Hepatocyte (in vitro differentiated cells): ENCODE measurements around the gene ELAVL4. TPM values are rescaled to one million over a fixed set of nuclear protein-coding genes. Genes with fewer than 3 reads are reported as not detected.

Source experiments
- DNase-seq: peaks from one replicate; pipeline ENCODE4 v3.0.0-alpha.2; 2016; ENCODE audit warnings: low spot score
- H2AFZ ChIP-seq: fragments of 200-600 bp; sonication (generic); 2 replicates; pipeline ENCODE4 v1.6.0; 2016; ENCODE audit warnings: antibody characterized with exemption, mild to moderate bottlenecking
- H3K27ac ChIP-seq: fragments of 200-600 bp; sonication (generic); 2 replicates; pipeline ENCODE4 v1.5.1; 2016; ENCODE audit warnings: mild to moderate bottlenecking
- H3K27me3 ChIP-seq: fragments of 200-600 bp; sonication (generic); 2 replicates; pipeline ENCODE4 v1.6.1; 2016
- H3K36me3 ChIP-seq: fragments of 200-600 bp; sonication (generic); replicated peaks from 2 replicates; pipeline ENCODE4 v1.5.1; 2016; ENCODE audit warnings: low read depth; ENCODE audit not compliant: insufficient read depth
- H3K4me1 ChIP-seq: fragments of 200-600 bp; sonication (generic); 2 replicates; pipeline ENCODE4 v1.5.1; 2016; ENCODE audit warnings: mild to moderate bottlenecking, moderate library complexity; ENCODE audit not compliant: insufficient read depth
- H3K4me2 ChIP-seq: fragments of 200-600 bp; sonication (generic); 2 replicates; pipeline ENCODE4 v1.6.0; 2016
- H3K4me3 ChIP-seq: fragments of 200-600 bp; sonication (generic); 2 replicates; pipeline ENCODE4 v1.5.1; 2016; ENCODE audit warnings: mild to moderate bottlenecking
- H3K79me2 ChIP-seq: fragments of 200-600 bp; sonication (generic); 2 replicates; pipeline ENCODE4 v1.6.0; 2017; ENCODE audit warnings: mild to moderate bottlenecking
- H3K9me2 ChIP-seq: fragments of 200-600 bp; sonication (generic); replicated peaks from 2 replicates; pipeline ENCODE4 v1.6.0; 2017; ENCODE audit warnings: mild to moderate bottlenecking; ENCODE audit not compliant: insufficient read depth
- H3K9me3 ChIP-seq: fragments of 200-600 bp; sonication (generic); 2 replicates; pipeline ENCODE4 v1.5.1; 2016; ENCODE audit warnings: low read depth, mild to moderate bottlenecking
- H4K20me1 ChIP-seq: fragments of 200-600 bp; sonication (generic); 2 replicates; pipeline ENCODE4 v1.6.0; 2016; ENCODE audit warnings: mild to moderate bottlenecking; ENCODE audit not compliant: insufficient read depth, poor library complexity, severe bottlenecking
- EZH2 ChIP-seq: fragments of 200-600 bp; sonication (generic); IDR thresholded peaks from 2 replicates; pipeline ENCODE4 v1.6.1; 2016; ENCODE audit warnings: antibody characterized with exemption, mild to moderate bottlenecking, borderline replicate concordance
- EZH2phosphoT487 ChIP-seq: fragments of 200-600 bp; sonication (generic); IDR thresholded peaks from one replicate; pipeline ENCODE4 v1.6.1; 2018; ENCODE audit warnings: antibody characterized with exemption, mild to moderate bottlenecking, low read depth, moderate library complexity; ENCODE audit not compliant: unreplicated experiment, severe bottlenecking
- WGBS: methylation state at CpG from one replicate; pipeline ENCODE4 v1.1.6; 2016; ENCODE audit warnings: low lambda C conversion rate; ENCODE audit errors: missing lambda C conversion rate; 5-methylcytosine and 5-hydroxymethylcytosine counted together
- polyA plus RNA-seq: library from polyadenylated mRNA; unstranded; fragments of >200 nt; fragmentation: Nextera tagmentation; extraction: Ambion mirVana; gene quantifications from 2 replicates; pipeline ENCODE4 v1.2.1, GENCODE V29; 2016
- total RNA-seq: library from RNA; depleted of rRNA; stranded (reverse); fragments of >200 nt; gene quantifications from 2 replicates; pipeline ENCODE4 v1.2.3, GENCODE V29; 2014
- TF ChIP-seq, protein P1 (sequence below): fragments of 200-600 bp; sonication (generic); IDR thresholded peaks from 2 replicates; pipeline ENCODE4 v1.5.1; 2016; ENCODE audit warnings: antibody characterized with exemption, mild to moderate bottlenecking; ENCODE audit not compliant: poor library complexity

ELAVL4 gene
- total and polyA plus RNA-seq, 2 experiments from 2014 or later: 0.07 to 0.08 TPM

DNA sequence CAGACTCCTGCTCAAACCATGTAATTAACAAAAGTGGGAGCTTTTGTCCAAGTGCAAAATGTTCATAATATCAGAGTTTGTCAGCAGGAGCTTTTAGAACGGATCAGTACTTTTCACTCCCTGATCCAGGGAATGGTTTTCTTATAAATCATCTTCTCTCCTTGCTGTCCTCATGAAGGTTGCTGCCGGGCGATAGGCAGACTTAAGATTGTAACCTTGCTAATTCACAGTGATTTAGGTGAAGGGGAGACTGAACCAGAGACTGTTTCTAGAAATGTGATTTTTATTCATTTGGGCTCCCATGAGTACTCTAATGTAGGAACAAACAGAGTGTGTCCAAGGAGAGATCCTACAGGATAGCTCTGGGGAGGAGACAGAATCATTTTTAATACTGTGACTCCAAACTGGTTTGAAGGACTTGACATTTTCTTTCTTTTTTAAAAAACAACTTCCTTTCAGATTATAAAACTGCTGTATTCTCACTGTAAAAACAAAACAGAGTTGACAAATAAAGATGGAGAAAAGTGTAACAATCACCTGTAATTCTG lies 23.7 kb downstream of the ELAVL4 start:
- Histone ChIP-seq H3K79me2 (no peaks in the 10 kb centered on the region), H3K27ac (no peak overlapping the region), H3K9me2 (no peaks in the 10 kb centered on the region), H3K27me3 (no peaks in the 10 kb centered on the region), H3K4me1 (no peaks in the 10 kb centered on the region), H3K4me2 (no peak overlapping the region), H4K20me1 (no peaks in the 10 kb centered on the region), H2AFZ (no peak overlapping the region), H3K9me3 (no peaks in the 10 kb centered on the region), H3K4me3 (no peak overlapping the region), H3K36me3 (no peaks in the 10 kb centered on the region)
- DNase-seq: no peak
- TF ChIP-seq EZH2 (no peak), EZH2phosphoT487 (no peak)
- TF ChIP-seq, protein P1, sequence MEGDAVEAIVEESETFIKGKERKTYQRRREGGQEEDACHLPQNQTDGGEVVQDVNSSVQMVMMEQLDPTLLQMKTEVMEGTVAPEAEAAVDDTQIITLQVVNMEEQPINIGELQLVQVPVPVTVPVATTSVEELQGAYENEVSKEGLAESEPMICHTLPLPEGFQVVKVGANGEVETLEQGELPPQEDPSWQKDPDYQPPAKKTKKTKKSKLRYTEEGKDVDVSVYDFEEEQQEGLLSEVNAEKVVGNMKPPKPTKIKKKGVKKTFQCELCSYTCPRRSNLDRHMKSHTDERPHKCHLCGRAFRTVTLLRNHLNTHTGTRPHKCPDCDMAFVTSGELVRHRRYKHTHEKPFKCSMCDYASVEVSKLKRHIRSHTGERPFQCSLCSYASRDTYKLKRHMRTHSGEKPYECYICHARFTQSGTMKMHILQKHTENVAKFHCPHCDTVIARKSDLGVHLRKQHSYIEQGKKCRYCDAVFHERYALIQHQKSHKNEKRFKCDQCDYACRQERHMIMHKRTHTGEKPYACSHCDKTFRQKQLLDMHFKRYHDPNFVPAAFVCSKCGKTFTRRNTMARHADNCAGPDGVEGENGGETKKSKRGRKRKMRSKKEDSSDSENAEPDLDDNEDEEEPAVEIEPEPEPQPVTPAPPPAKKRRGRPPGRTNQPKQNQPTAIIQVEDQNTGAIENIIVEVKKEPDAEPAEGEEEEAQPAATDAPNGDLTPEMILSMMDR: no peak
- 72% methylated on average over 3 of the region's 3 CpGs for WGBS

DNA sequence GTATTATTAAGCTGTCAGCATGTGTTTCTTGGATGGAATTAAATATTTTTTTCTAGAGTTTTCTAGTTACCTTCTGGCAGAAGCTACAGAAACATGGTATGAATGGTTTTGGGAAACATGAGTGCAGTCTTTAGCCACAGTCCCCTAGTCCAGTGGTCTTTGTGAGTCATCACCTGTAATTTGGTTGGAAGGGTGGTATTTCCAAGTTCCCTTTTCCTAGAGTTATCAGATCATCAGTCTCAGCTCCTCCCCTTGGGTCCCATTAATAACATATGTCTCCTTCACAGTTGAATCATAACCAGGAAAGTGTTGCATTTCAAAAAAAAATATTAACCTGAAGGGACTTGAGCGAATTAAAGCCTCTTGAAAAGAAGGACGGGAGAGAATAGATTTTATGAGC lies 27.0 kb downstream of the ELAVL4 start:
- Histone ChIP-seq H3K4me2 (no peak overlapping the region), H3K27ac (no peak overlapping the region), H3K4me3 (no peak overlapping the region), H3K9me2 (no peaks in the 10 kb centered on the region), H3K4me1 (no peaks in the 10 kb centered on the region), H3K9me3 (no peaks in the 10 kb centered on the region), H3K79me2 (no peaks in the 10 kb centered on the region), H3K36me3 (no peaks in the 10 kb centered on the region), H2AFZ (no peak overlapping the region), H4K20me1 (no peaks in the 10 kb centered on the region), H3K27me3 (no peaks in the 10 kb centered on the region)
- WGBS: 56% methylated on average over 2 of the region's 2 CpGs
- DNase-seq: no peak
- TF ChIP-seq EZH2 (no peak), EZH2phosphoT487 (no peak)
- TF ChIP-seq, protein P1: no peak

DNA sequence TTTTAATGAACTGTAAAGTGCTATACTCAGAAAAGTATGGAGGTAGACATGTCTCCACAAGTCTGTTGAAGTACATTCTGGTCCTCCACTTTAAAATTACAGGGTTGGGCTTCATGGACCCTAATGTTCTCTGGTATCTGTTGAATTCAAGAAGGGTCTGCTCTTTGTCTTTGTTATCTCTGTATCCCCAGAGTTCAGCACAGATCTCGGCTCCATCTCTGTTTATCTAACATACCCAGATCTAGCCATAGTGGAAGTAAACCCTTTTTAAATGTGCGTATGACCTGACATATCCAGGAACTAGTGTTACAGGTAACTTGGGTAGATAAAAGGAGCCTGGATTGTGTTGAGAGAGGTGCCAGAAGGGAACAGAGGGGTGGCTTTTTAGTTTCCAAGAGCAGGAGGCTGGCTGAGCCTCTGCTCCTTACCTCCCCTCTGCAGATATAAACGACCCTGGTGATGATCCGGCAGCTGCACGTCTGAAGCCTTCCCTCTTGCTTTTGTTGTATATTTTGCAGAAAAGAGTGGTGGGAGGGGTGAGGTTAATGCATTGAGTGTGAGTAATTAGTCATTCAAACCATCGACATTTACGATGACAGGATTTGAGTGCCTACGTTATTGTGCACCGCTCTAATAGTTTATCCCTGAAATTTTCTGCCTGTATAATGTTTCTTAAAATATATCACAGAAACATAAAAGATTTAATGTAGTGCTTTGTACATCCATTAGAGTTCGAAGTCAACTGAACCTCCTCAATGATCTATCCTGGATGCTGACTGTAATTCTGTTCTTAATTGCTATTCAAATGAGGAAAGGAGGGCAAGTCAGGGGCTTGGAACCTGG lies 30.8 kb downstream of the ELAVL4 start:
- H3K4me1 ChIP-seq: no peaks in the 10 kb centered on the region

More for the DNA sequence above, 30.8 kb downstream of the ELAVL4 start:
- TF ChIP-seq, protein P1: no peak
- TF ChIP-seq EZH2phosphoT487 (no peak), EZH2 (no peak)
- Histone ChIP-seq H3K79me2 (no peaks in the 10 kb centered on the region), H3K36me3 (no peaks in the 10 kb centered on the region), H2AFZ (no peak overlapping the region), H3K9me3 (no peaks in the 10 kb centered on the region), H3K4me3 (no peak overlapping the region), H3K27me3 (no peaks in the 10 kb centered on the region), H3K27ac (no peak overlapping the region), H3K4me2 (no peak overlapping the region), H3K9me2 (no peaks in the 10 kb centered on the region), H4K20me1 (no peaks in the 10 kb centered on the region)
- 59% methylated on average over 10 of the region's 10 CpGs for WGBS
- DNase-seq: no peak
